ENCODE measurements around the gene RPUSD1.
"Not testable (repeated sequence)": the region's sequence is repeated elsewhere in the genome, so short reads cannot be mapped to it uniquely, and the experiment has no call there.

RPUSD1 gene

GRCh38 chr16:782258-782657, 5.9 kb downstream of the RPUSD1 start:
- DNase-seq, result no peak

- no peak for DNase-seq
Observed at GRCh38 chr16:781346-782010, 6.7 kb downstream of the RPUSD1 start.

DNA sequence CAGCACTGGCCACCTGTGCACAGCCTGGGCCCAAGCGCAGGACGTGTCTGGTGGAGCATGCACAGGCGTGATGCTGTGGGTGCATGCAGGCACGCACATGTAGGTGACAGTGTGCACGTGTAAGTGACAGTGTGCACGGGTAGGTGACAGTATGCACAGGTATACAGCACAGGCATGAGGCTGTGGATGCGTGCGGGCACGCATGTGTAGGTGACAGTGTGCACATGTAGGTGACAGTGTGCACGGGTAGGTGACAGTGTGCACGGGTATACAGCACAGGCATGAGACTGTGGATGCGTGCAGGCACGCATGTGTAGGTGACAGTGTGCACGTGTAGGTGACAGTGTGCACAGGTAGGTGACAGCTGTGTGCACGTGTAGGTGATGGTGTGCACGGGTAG, 7.9 kb downstream of the RPUSD1 start:
- no peak for DNase-seq

GRCh38 chr16:779561-779960, 8.6 kb downstream of the RPUSD1 start:
- no peak for DNase-seq

DNA sequence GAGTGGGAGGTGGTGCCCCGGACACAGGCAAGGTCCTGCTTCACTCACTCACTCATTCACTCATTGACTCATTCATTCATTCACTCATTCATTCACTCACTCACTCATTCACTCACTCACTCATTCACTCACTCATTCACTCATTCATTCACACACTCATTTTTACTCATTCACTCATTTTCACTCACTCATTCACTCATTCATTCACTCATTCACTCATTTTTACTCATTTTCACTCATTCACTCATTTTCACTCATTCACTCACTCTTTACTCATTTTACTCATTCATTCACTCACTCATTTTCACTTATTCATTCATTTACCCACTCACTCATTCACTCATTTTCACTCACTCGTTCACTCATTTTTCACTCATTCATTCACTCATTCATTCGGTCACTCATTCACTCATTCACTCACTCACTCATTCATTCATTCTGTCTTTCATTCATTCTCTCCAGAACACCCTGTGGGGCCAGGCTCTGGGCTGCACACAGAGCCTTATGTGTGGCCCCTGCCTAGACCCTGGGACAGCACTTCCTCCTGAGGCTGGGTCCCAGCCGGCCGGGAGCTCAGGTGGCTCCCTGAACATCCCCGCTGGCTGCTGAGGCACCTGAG, 9.2 kb downstream of the RPUSD1 start:
- no peak for DNase-seq

- no peak for DNase-seq
Observed at GRCh38 chr16:778447-778846, 9.7 kb downstream of the RPUSD1 start.

GRCh38 chr16:777826-778225, 10.4 kb downstream of the RPUSD1 start:
- no peak for DNase-seq

- DNase-seq, result no peak
Observed at GRCh38 chr16:776824-777223, 11.4 kb downstream of the RPUSD1 start.

GRCh38 chr16:776298-776697, 11.9 kb downstream of the RPUSD1 start:
- not testable (repeated sequence) for DNase-seq

DNA sequence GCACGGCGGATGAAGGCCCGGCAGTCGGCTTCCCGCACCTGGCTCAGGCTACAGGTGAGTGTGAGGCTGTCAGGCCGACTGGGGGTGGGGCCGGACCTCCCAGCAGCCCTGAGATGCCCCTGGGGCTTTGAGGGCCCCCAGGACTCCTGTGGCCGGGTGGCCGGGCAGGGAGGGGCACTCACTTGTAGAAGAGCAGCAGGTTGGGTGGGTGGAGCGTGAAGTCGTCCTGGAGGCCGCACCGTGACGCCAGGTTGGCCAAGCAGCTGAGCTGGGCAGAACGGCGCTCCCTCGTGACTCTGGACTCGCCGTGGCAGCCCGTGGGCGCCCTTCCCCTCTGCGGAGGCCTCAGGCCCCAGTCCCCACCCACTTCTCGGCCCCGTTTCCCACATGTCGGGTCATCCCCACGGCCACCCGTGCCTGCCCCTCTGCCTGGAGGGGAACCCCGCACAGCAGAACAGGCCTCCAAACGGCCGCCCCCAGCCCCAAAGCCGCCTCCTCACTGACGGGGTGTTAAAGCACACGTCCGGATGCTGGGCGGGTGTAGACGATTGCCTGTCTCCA, 12.9 kb downstream of the RPUSD1 start:
- DNase-seq, result no peak

GRCh38 chr16:774086-775001, 13.8 kb downstream of the RPUSD1 start:
- DNase-seq, result peak; percentile 29

GRCh38 chr16:772959-773358, 15.2 kb downstream of the RPUSD1 start:
- no peak for DNase-seq

DNA sequence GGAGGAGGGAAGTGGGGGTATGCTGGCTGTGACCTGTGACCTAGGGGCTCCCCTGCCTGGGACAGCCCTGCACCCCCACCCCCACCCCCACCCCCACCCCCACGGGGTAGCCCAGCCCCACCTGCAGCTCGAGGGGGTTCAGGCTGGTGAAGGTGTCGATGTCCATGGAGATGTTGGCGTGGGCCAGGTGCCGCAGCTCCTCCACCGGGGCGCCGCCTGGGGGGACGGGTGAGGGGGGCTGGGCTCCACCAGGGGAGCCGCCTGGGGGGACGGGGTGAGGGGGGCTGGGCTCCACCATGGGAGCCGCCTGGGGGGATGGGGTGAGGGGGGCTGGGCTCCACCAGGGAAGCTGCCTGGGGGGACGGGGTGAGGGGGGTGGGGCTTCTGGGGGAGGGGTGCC, 17.8 kb downstream of the RPUSD1 start:
- no peak for DNase-seq

DNA sequence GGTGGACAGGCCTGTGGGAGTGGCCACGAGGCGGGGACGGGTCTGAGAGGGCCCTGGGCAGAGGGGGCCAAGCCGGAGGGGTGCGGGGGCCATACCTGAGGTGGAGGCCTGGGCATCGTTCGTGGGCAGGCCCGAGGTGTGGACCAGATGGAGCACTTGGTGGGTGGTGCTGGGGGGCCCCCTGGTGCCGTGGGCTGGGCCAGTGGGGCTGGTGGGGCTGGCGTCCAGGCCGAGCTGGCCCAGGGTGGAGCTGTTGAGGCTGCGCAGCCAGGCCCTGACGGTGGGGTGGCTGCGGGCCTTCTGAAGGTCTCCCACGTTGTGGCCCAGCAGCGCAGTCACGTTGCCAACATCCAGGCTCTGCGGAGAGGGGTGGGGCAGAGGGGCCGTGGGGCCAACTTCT, 18.2 kb downstream of the RPUSD1 start:
- DNase-seq, result no peak

DNA sequence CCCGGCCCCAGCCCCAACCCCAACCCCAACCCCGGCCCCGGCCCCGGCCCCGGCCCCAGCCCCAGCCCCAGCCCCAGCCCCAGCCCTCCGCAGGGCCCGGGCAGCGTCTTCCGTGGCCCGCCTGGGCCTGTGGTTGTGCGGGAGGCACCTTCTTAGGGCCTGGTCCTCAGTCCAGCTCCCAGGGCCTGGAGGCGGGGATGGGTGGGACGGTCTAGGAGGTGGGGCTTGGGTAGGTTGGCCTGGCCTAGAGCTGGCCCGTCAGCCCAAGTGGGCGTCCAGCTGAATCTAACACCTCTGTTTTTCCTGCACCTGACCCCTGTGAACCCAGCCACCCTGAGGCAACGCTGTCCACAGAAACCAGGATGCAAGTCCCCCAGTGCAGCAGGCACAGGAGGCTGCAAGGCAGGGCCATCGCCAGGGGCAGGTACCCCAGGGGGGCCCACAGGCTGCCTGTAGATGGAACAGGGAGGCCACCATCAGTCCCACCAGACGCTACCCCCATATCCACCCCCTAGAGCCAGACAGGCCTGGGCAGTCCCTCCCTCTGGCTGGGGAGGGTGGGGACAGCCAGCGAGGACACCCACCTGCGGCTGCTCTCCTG, 18.9 kb downstream of the RPUSD1 start:
- DNase-seq, result no peak

DNA sequence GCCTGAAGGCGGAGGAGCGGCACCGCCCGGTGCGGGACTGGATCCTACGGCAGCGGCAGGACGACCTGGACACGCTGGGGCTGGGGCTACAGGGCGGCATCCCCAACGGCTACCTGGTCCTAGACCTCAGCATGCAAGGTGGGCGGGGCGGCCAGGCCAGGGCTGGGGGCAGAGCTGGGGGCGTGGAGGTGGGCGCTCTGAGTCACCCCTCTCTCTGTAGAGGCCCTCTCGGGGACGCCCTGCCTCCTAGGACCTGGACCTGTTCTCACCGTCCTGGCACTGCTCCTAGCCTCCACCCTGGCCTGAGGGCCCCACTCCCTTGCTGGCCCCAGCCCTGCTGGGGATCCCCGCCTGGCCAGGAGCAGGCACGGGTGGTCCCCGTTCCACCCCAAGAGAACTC, 19.8 kb downstream of the RPUSD1 start:
- no peak for DNase-seq

- no peak for DNase-seq
Observed at GRCh38 chr16:767743-768235, 20.4 kb downstream of the RPUSD1 start.

DNA sequence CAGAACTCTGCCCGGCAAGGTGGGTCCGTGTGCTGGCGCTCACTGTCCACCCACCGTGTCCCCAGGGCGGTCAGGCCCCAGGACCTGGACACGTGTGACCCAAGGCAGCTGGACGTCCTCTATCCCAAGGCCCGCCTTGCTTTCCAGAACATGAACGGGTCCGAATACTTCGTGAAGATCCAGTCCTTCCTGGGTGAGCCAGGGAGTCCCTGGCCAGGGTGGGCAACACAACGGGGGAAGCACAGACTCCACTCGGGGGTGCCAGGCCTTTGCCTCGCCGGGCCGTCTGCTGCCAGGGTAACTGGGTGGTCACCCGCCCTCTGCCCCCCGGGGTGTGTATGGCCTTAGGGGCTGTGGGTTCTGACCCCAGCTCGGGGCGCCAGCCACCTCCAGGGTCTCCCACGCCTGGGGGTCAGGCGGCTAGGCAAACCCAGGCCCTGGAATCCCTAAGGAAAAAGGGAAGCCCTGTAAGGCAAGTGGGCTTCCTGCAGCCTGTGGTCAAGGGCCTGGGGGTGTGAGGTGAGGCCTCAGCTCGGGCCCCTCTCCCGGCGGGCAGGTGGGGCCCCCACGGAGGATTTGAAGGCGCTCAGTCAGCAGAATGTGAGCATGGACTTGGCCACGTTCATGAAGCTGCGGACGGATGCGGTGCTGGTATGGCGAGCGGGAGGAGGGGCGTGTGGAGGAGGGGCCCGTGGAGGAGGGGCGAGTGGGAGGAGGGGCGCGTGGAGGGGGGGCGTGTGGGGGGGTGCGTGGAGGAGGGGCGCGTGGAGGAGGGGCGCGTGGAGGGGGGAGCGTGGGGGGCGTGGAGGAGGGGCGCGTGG, 21.2 kb downstream of the RPUSD1 start:
- DNase-seq, result no peak

GRCh38 chr16:766008-766819, 22.0 kb downstream of the RPUSD1 start:
- DNase-seq, result no peak

- no peak for DNase-seq
Observed at GRCh38 chr16:765488-765865, 22.7 kb downstream of the RPUSD1 start.

GRCh38 chr16:764848-765487, 23.2 kb downstream of the RPUSD1 start:
- DNase-seq, result no peak

Measured in NCI-H2029 (cell line).